Panc1 (cell line): ENCODE data around the gene TRIO. TPM values are rescaled to one million over a fixed set of nuclear protein-coding genes. Genes with fewer than 3 reads are reported as not detected.

ENCODE experiments used
- ATAC-seq: fragments of 200-7000 bp; cut with Tn5 transposase; 2 replicates; pipeline ENCODE4 v1.9.1; 2020; ENCODE audit warnings: mild to moderate bottlenecking, moderate library complexity
- BruUV-seq: library from RNA; stranded (reverse); fragments of 400-500 nt; replicated peaks from 2 replicates; lab custom pipeline; 2021; lab: Mats Ljungman, UMichigan
- CTCF ChIA-PET: fragments of 300-600 bp; sonication (Branson Sonifier 250); formaldehyde crosslinking; loops from one replicate; lab custom pipeline; 2022; ENCODE audit warnings: antibody characterized with exemption; lab: Charles Lee
- POLR2A ChIA-PET: fragments of 300-600 bp; sonication (Branson Sonifier 250); formaldehyde crosslinking; loops from one replicate; lab custom pipeline; 2022; ENCODE audit warnings: antibody characterized with exemption; lab: Charles Lee
- DNase-seq: peaks from one replicate; pipeline ENCODE4 v3.0.0-alpha.2; 2010; ENCODE audit warnings: low read depth, low spot score
- H3K27ac ChIP-seq: 2 replicates; pipeline ENCODE4 v1.5.1; 2011; ENCODE audit warnings: mild to moderate bottlenecking, low read length, inconsistent platforms
- H3K27me3 ChIP-seq: fragments of 200-500 bp; sonication (Bioruptor generic); 2 replicates; pipeline ENCODE4 v1.6.0; 2014; ENCODE audit warnings: low read length, inconsistent platforms; ENCODE audit not compliant: control insufficient read depth, insufficient read depth
- H3K36me3 ChIP-seq: fragments of 200-500 bp; sonication (Bioruptor generic); 2 replicates; pipeline ENCODE4 v1.5.1; 2014; ENCODE audit warnings: inconsistent platforms, mild to moderate bottlenecking, low read length, moderate library complexity; ENCODE audit not compliant: control insufficient read depth, insufficient read depth
- H3K4me1 ChIP-seq: 2 replicates; pipeline ENCODE4 v1.5.1; 2011; ENCODE audit warnings: inconsistent platforms, mild to moderate bottlenecking, low read length, moderate library complexity; ENCODE audit not compliant: control insufficient read depth, insufficient read depth
- H3K4me3 ChIP-seq, 2 experiments: 2 replicates each; pipeline ENCODE4 v1.5.1; 2011 to 2012; ENCODE audit warnings: low read depth in 2 of 2, low read length in 2 of 2, mild to moderate bottlenecking in 2 of 2, inconsistent platforms in 1 of 2, moderate library complexity in 1 of 2
- H3K9me3 ChIP-seq: fragments of 200-500 bp; sonication (Bioruptor generic); 2 replicates; pipeline ENCODE4 v1.5.1; 2014; ENCODE audit warnings: low read depth, mild to moderate bottlenecking, inconsistent platforms, low read length, moderate library complexity; ENCODE audit not compliant: control insufficient read depth, insufficient read depth
- CTCF ChIP-seq: fragments of 450-650 bp; IDR thresholded peaks from 2 replicates; pipeline ENCODE4 v1.5.1; 2017; ENCODE audit warnings: mild to moderate bottlenecking
- POLR2AphosphoS5 ChIP-seq: IDR thresholded peaks from 2 replicates; pipeline ENCODE4 v1.6.1; 2012; ENCODE audit warnings: mild to moderate bottlenecking, low read depth, low read length, moderate library complexity
- REST ChIP-seq, 2 experiments: IDR thresholded peaks; 2 replicates each; pipeline ENCODE4 v1.6.1; 2011 to 2012; ENCODE audit warnings: low read depth in 2 of 2, control low read depth in 1 of 2, low read length in 1 of 2, mild to moderate bottlenecking in 1 of 2, moderate library complexity in 1 of 2; ENCODE audit not compliant: insufficient read depth in 1 of 2
- SIN3A ChIP-seq: IDR thresholded peaks from 2 replicates; pipeline ENCODE4 v1.6.1; 2012; ENCODE audit warnings: low read depth, mild to moderate bottlenecking, low read length, moderate library complexity, borderline replicate concordance; ENCODE audit not compliant: insufficient read depth
- TCF7L2 ChIP-seq: IDR thresholded peaks from 2 replicates; pipeline ENCODE4 v1.6.1; 2011; ENCODE audit warnings: mild to moderate bottlenecking, low read depth, low read length, inconsistent platforms
- in situ Hi-C: cut with HindIII; loops from 2 replicates; pipeline ENCODE4 v1.10.0; 2016; ENCODE audit warnings: low sequenced_read_pairs, low pct_unique_long_range_greater_than_20kb
- intact Hi-C: fragments of 100-400 bp; cut with micrococcal nuclease; formaldehyde crosslinking; loops from one replicate; pipeline ENCODE4 v1.10.0; 2022; ENCODE audit not compliant: unreplicated experiment
- total RNA-seq: library from RNA; stranded (reverse); gene quantifications from one replicate; pipeline ENCODE4 v1.2.1, GENCODE V29; 2021; ENCODE audit not compliant: unreplicated experiment

Gene TRIO
- total RNA-seq, 1 experiment from 2014 or later: 349 TPM

- ChIA-PET POLR2A (interaction anchor here (0.5 to 0.9 kb wide), 2 partner anchors 11 to 49 kb away, joined by 4 read pairs; no protein-coding TSS in a partner anchor), CTCF (no interaction called here)
- peak; percentile 13; the same call in 1 of the 2 replicates for ATAC-seq
- H3K4me1 ChIP-seq: peaks cover 99% of the 10 kb centered on the region
- peak overlapping the region in 1 of 2 experiments; percentile 38; a peak in 2 of 4 replicates for H3K4me3 ChIP-seq
- no peaks in the 10 kb centered on the region for H3K9me3 ChIP-seq
- H3K27me3 ChIP-seq: no peaks in the 10 kb centered on the region
- H3K27ac ChIP-seq: peak overlapping the region; percentile 99
- in situ Hi-C loops (no loop called here), intact Hi-C loops (loop anchor here (5.0 kb wide), 1 partner anchor 44 kb away; no protein-coding TSS in a partner anchor)
- H3K36me3 ChIP-seq: peaks cover 5% of the 10 kb centered on the region; the same call in 1 of the 2 replicates
- TF ChIP-seq POLR2AphosphoS5 (0 out of 2 replicates have a peak, but pooled peaks have one; percentile 8), TCF7L2 (no peak)
- no TSS peak for BruUV-seq
- no peak for DNase-seq
Observed at GRCh38 chr5:14191325-14191724, 48.2 kb downstream of the TRIO start.

GRCh38 chr5:14193496-14193895 lies 50.4 kb downstream of the TRIO start:
- intact Hi-C loops: loop anchor here (5.0 kb wide), 1 partner anchor 46 kb away; no protein-coding TSS in a partner anchor
- TF ChIP-seq CTCF (no peak), SIN3A (no peak), TCF7L2 (no peak), POLR2AphosphoS5 (no peak), REST (IDR thresholded peaks at IDR 0.05; ENCODE audit: insufficient read depth in 1 of 2, low read depth in 2 of 2, low read length in 1 of 2) (no peak)
- no peak for DNase-seq
- H3K4me1 ChIP-seq: peaks cover 99% of the 10 kb centered on the region
- peaks cover 10% of the 10 kb centered on the region; the same call in 1 of the 2 replicates for H3K36me3 ChIP-seq
- no peak overlapping the region for H3K4me3 ChIP-seq
- BruUV-seq: no TSS peak
- H3K27me3 ChIP-seq: no peaks in the 10 kb centered on the region
- in situ Hi-C loops: no loop called here
- H3K9me3 ChIP-seq: no peaks in the 10 kb centered on the region
- ChIA-PET CTCF (interaction anchor here (1.2 kb wide), 1 partner anchor 77 kb away, joined by 4 read pairs; no protein-coding TSS in a partner anchor), POLR2A (interaction anchor here (0.9 kb wide), 1 partner anchor 37 kb away, joined by 3 read pairs; no protein-coding TSS in a partner anchor)
- no peak for ATAC-seq
- peak overlapping the region; percentile 99 for H3K27ac ChIP-seq

- DNase-seq: no peak
- Histone ChIP-seq H3K4me1 (peaks cover 100% of the 10 kb centered on the region), H3K27me3 (no peaks in the 10 kb centered on the region), H3K4me3 (no peak overlapping the region), H3K36me3 (peaks cover 10% of the 10 kb centered on the region; the same call in 1 of the 2 replicates), H3K27ac (peak overlapping the region; percentile 99), H3K9me3 (no peaks in the 10 kb centered on the region)
- in situ Hi-C loops (no loop called here), intact Hi-C loops (no loop called here)
- no peak for ATAC-seq
- no TSS peak for BruUV-seq
- CTCF ChIA-PET: no interaction called here
- POLR2A ChIA-PET: interaction anchor here (0.5 to 0.6 kb wide), 2 partner anchors 50 to 70 kb away, joined by 3 to 4 read pairs; no protein-coding TSS in a partner anchor
- TF ChIP-seq TCF7L2 (no peak), REST (IDR thresholded peaks at IDR 0.05; ENCODE audit: insufficient read depth in 1 of 2, low read depth in 2 of 2, low read length in 1 of 2) (no peak), CTCF (no peak), POLR2AphosphoS5 (no peak), SIN3A (no peak)
Observed at GRCh38 chr5:14195588-14195987, 52.4 kb downstream of the TRIO start.
